Amniotic epithelial cell (primary cell): Measurements from ENCODE around the gene LIG3.
"Not testable (repeated sequence)": the region's sequence is repeated elsewhere in the genome, so short reads cannot be mapped to it uniquely, and the experiment has no call there.

Experiments
- DNase-seq: peaks from one replicate; pipeline ENCODE4 v3.0.0-alpha.2; 2010; ENCODE audit warnings: low read depth

Gene LIG3

GRCh38 chr17:35041390-35041789 lies 61.1 kb downstream of the LIG3 start:
- no peak for DNase-seq

- no peak for DNase-seq
These were observed 63.9 kb downstream of the LIG3 start for GRCh38 chr17:35044181-35044580.

- DNase-seq, result not testable (repeated sequence)
These were observed 65.2 kb downstream of the LIG3 start for GRCh38 chr17:35045458-35045979.

- no peak for DNase-seq
These were observed 65.9 kb downstream of the LIG3 start for GRCh38 chr17:35046245-35046644.

GRCh38 chr17:35046740-35047283 lies 66.5 kb downstream of the LIG3 start:
- peak; percentile 76 for DNase-seq

GRCh38 chr17:35048685-35049379 lies 68.5 kb downstream of the LIG3 start:
- DNase-seq, result no peak

- no peak for DNase-seq
These were observed 69.9 kb downstream of the LIG3 start for GRCh38 chr17:35050170-35050569.

- peak; percentile 36 for DNase-seq
These were observed 70.9 kb downstream of the LIG3 start for GRCh38 chr17:35051183-35051578.

GRCh38 chr17:35051579-35052240 lies 71.4 kb downstream of the LIG3 start:
- peak; percentile 75 for DNase-seq

- DNase-seq, result peak; percentile 71
These were observed 71.9 kb downstream of the LIG3 start for GRCh38 chr17:35052241-35052610.

GRCh38 chr17:35052780-35053179 lies 72.5 kb downstream of the LIG3 start:
- no peak for DNase-seq

GRCh38 chr17:35053204-35053603 lies 72.9 kb downstream of the LIG3 start:
- DNase-seq, result no peak

- DNase-seq, result peak; percentile 33
These were observed 75.7 kb downstream of the LIG3 start for GRCh38 chr17:35056013-35056412.

- DNase-seq, result no peak
These were observed 77.1 kb downstream of the LIG3 start for GRCh38 chr17:35057332-35057915.
